Measurements from ENCODE around the gene UBXN4.
A peak's percentile ranks its signal among the peaks of the same experiment; 100 is the strongest.
"Not testable (repeated sequence)": the region's sequence is repeated elsewhere in the genome, so short reads cannot be mapped to it uniquely, and the experiment has no call there.

The UBXN4 gene, protein sequence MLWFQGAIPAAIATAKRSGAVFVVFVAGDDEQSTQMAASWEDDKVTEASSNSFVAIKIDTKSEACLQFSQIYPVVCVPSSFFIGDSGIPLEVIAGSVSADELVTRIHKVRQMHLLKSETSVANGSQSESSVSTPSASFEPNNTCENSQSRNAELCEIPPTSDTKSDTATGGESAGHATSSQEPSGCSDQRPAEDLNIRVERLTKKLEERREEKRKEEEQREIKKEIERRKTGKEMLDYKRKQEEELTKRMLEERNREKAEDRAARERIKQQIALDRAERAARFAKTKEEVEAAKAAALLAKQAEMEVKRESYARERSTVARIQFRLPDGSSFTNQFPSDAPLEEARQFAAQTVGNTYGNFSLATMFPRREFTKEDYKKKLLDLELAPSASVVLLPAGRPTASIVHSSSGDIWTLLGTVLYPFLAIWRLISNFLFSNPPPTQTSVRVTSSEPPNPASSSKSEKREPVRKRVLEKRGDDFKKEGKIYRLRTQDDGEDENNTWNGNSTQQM

DNA sequence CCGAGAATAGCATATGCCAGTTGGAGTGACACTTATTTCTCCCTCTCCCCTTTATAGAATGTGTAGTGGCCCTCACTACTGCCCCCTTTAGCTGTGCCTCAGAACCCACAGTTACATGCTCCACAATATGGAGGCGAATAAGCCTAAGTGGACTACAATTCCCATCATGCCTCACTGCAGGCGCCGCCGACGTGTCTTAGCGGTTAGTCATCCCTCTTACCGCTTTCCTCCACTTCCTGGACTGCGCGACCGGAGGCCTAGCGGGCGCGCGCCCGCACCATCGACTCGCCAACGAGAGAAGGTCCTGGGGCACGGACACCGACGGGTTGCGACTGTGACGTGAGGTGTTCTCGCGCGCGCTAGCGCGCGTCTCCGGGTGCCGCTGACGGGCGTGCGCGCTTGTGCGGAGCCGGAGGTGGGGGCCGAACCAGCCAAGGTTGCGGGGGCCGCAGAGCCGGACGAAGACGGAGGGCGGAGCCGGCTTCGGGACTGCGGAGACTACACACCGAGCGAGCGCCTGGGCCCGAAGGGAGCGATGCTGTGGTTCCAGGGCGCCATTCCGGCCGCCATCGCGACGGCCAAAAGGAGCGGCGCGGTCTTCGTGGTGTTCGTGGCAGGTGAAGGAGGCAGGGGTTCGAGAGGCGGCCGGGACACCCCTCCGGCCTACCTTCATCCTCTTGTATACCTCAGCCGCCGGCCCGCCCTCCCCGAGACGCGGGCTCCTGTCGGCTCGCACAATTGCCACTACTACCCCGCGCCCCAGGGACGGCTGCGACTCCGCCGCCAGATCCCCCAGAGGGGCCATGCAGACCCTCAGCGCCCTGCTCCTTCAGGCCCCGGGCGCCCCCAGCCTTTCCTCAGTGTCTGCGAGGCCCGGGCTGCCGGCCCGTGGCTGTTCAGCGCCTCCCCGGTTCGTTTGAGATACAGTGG, at the start of gene UBXN4:
Gene UBXN4 (plus strand): TSS at position 461 of the 930 bp plus-strand sequence. CDS start 75 bp downstream, at position 536.
- TF ChIP-seq, protein P1, sequence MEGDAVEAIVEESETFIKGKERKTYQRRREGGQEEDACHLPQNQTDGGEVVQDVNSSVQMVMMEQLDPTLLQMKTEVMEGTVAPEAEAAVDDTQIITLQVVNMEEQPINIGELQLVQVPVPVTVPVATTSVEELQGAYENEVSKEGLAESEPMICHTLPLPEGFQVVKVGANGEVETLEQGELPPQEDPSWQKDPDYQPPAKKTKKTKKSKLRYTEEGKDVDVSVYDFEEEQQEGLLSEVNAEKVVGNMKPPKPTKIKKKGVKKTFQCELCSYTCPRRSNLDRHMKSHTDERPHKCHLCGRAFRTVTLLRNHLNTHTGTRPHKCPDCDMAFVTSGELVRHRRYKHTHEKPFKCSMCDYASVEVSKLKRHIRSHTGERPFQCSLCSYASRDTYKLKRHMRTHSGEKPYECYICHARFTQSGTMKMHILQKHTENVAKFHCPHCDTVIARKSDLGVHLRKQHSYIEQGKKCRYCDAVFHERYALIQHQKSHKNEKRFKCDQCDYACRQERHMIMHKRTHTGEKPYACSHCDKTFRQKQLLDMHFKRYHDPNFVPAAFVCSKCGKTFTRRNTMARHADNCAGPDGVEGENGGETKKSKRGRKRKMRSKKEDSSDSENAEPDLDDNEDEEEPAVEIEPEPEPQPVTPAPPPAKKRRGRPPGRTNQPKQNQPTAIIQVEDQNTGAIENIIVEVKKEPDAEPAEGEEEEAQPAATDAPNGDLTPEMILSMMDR (IDR thresholded peaks at IDR 0.05; ENCODE audit: borderline replicate concordance, insufficient read depth, low read depth, low read length): peak; percentile 61; the same call in 1 of the 2 replicates
- H3K4me3 ChIP-seq (ENCODE audit: low read depth, low read length): peak within 1 kb of the TSS; percentile 70

DNA sequence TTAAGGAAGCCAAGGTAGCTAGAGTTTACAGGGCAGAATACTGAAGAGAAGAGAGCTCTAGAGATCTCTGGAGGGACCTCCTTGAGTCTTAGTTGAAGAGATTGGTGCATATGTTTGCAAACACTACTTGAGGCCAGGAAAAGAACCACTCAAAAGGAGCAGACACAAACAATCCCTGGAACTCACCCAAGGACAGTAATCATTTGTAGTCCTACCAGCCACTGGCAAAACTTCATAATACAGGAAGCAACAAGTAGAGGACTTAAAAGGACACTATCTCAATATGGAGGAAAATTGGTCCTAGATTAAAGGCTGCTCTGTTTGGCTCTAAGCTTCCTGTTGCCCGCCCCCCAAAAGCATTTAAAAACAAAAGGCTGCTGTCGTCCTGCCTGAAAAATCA, 46.9 kb upstream of the UBXN4 start:
- H3K4me3 ChIP-seq (ENCODE audit: low read depth, low read length): no peak overlapping the region
- TF ChIP-seq, protein P1 (IDR thresholded peaks at IDR 0.05; ENCODE audit: borderline replicate concordance, insufficient read depth, low read depth, low read length): no peak

DNA sequence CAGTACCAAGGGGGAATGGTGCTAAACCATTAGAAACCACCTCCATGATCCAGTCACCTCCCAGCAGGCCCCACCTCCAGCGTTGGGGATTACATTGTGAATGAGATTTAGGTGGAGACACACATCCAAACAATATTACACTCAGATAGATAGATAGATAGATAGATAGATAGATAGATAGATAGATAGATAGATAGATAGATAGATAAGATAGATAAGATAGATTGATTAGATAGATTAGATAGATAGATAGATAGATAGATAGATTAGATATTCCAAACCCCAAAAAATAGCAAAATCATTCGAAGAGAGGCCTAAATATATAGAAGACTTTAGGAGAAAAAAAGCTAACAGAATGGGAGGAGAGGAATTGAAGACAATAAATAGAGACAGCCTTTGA, 42.8 kb upstream of the UBXN4 start:
- H3K4me3 ChIP-seq (ENCODE audit: low read depth, low read length): no peak overlapping the region
- TF ChIP-seq, protein P1 (IDR thresholded peaks at IDR 0.05; ENCODE audit: borderline replicate concordance, insufficient read depth, low read depth, low read length): no peak

DNA sequence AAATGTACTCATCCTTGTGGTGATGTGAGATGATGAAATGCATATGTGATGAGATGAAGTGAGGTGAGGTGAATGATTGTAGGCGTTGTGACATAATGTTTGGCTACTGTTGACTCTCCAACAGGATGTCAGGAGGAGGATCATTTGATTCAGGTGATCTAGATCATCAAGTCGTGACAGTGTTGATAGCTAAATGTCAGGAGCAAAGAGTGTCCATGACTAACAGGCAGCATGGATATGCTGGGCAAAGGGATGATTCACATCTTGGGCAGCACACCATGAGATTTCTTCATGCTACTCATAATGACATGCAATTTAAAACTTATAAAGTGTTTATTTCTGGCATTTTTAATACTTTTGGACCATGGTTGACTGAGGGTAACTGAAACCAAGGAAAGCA, 40.2 kb upstream of the UBXN4 start:
- H3K4me3 ChIP-seq (ENCODE audit: low read depth, low read length): no peak overlapping the region
- TF ChIP-seq, protein P1 (IDR thresholded peaks at IDR 0.05; ENCODE audit: borderline replicate concordance, insufficient read depth, low read depth, low read length): no peak

DNA sequence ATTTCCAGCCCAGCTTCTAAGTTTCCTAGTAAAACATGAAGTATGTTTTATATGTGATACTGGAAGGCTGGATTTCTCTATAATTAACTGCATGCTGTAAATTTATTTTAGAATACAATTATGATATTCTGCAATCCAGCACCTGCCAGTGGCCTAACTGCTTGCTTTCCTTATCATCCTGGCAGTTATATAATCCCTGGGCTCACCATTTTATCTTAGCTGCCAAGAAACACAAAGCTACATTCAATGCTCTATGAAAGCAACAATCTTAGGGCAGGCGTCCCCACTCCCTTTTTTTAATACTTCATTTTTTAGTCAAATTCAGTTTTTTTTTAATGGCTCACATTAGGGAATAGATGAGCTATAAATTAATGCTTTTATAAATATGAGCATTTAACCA, 38.4 kb upstream of the UBXN4 start:
- TF ChIP-seq, protein P1 (IDR thresholded peaks at IDR 0.05; ENCODE audit: borderline replicate concordance, insufficient read depth, low read depth, low read length): no peak

DNA sequence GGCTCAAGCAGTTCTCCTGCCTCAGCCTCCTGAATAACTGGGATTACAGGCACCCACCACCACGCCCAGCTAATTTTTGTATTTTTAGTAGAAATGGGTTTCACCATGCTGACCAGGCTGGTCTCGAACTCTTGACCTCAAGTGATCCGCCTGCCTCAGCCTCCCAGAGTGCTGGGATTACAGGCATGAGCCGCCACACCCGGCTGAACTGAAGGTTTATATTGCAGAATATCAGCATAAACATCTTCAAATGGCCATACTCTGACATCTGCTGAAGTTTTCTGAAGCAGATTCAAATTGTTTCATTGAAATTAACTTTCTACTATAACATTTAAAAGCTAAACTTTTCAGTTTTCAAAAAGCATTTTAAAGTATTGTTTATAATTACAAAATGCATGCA, 37.6 kb upstream of the UBXN4 start:
- H3K4me3 ChIP-seq (ENCODE audit: low read depth, low read length): not testable (repeated sequence)

More for the DNA sequence above, 38.4 kb upstream of the UBXN4 start:
- no peak overlapping the region for H3K4me3 ChIP-seq (ENCODE audit: low read depth, low read length)

DNA sequence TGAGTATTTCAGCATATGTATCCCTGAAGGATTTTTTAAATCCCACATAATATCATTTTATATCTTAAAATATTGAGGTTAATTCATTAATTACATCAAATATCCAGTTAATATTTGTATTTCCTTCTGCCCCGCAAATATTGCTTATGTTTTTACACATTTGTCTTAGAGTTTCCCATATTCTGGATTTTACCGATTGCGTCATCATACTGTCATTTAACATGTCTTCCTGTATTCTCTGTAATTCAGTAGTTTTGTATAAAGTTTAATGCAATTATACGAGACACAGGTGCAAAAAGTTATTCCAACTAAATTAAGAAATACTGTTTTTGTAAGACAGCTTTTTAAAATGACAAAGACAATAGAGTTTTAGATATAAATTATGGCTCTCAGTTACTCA, 33.5 kb upstream of the UBXN4 start:
- TF ChIP-seq, protein P1 (IDR thresholded peaks at IDR 0.05; ENCODE audit: borderline replicate concordance, insufficient read depth, low read depth, low read length): no peak
- H3K4me3 ChIP-seq (ENCODE audit: low read depth, low read length): no peak overlapping the region

All from GM12875 (cell line).